ENCODE measurements around the gene LRRN3.

The LRRN3 gene

GRCh38 chr7:111105269-111105668 is 14.3 kb downstream of the LRRN3 start:
- H3K27me3 ChIP-seq (ENCODE audit: control insufficient read depth, insufficient read depth, low read length): no peaks in the 10 kb centered on the region
- H3K79me2 ChIP-seq: no peaks in the 10 kb centered on the region
- no peak overlapping the region for H3K4me3 ChIP-seq (ENCODE audit: low read depth, low read length)
- no peaks in the 10 kb centered on the region for H3K9me3 ChIP-seq (ENCODE audit: control insufficient read depth, low read length)
- no peak overlapping the region for H2AFZ ChIP-seq
- H3K36me3 ChIP-seq (ENCODE audit: control insufficient read depth, insufficient read depth, low read length): no peaks in the 10 kb centered on the region
- H3K9ac ChIP-seq: no peak overlapping the region
- H3K4me2 ChIP-seq (ENCODE audit: low read length): no peak overlapping the region
- no peak for TF ChIP-seq CTCF (IDR thresholded peaks at IDR 0.05)
- H3K27ac ChIP-seq: no peak overlapping the region
- H3K4me1 ChIP-seq: peaks cover 6% of the 10 kb centered on the region

- H3K79me2 ChIP-seq: no peaks in the 10 kb centered on the region
- no peaks in the 10 kb centered on the region for H3K9me3 ChIP-seq (ENCODE audit: control insufficient read depth, low read length)
- no peak overlapping the region for H3K4me3 ChIP-seq (ENCODE audit: low read depth, low read length)
- H3K4me2 ChIP-seq (ENCODE audit: low read length): no peak overlapping the region
- H3K9ac ChIP-seq: no peak overlapping the region
- H3K36me3 ChIP-seq (ENCODE audit: control insufficient read depth, insufficient read depth, low read length): no peaks in the 10 kb centered on the region
- no peak overlapping the region for H3K27ac ChIP-seq
- H3K4me1 ChIP-seq: peaks cover 6% of the 10 kb centered on the region
- TF ChIP-seq CTCF (IDR thresholded peaks at IDR 0.05): no peak
- no peaks in the 10 kb centered on the region for H3K27me3 ChIP-seq (ENCODE audit: control insufficient read depth, insufficient read depth, low read length)
- no peak overlapping the region for H2AFZ ChIP-seq
Measured at GRCh38 chr7:111107579-111107978, 16.7 kb downstream of the LRRN3 start.

GRCh38 chr7:111108000-111108399 is 17.1 kb downstream of the LRRN3 start:
- no peak overlapping the region for H3K9ac ChIP-seq
- H3K4me3 ChIP-seq (ENCODE audit: low read depth, low read length): no peak overlapping the region
- H3K27ac ChIP-seq: no peak overlapping the region
- TF ChIP-seq CTCF (IDR thresholded peaks at IDR 0.05): no peak
- no peaks in the 10 kb centered on the region for H3K36me3 ChIP-seq (ENCODE audit: control insufficient read depth, insufficient read depth, low read length)
- H3K79me2 ChIP-seq: no peaks in the 10 kb centered on the region
- no peaks in the 10 kb centered on the region for H3K9me3 ChIP-seq (ENCODE audit: control insufficient read depth, low read length)
- peaks cover 6% of the 10 kb centered on the region for H3K4me1 ChIP-seq
- no peak overlapping the region for H2AFZ ChIP-seq
- no peaks in the 10 kb centered on the region for H3K27me3 ChIP-seq (ENCODE audit: control insufficient read depth, insufficient read depth, low read length)
- no peak overlapping the region for H3K4me2 ChIP-seq (ENCODE audit: low read length)

GRCh38 chr7:111108496-111108895 is 17.6 kb downstream of the LRRN3 start:
- no peaks in the 10 kb centered on the region for H3K36me3 ChIP-seq (ENCODE audit: control insufficient read depth, insufficient read depth, low read length)
- peaks cover 6% of the 10 kb centered on the region for H3K4me1 ChIP-seq
- H3K27ac ChIP-seq: no peak overlapping the region
- H3K27me3 ChIP-seq (ENCODE audit: control insufficient read depth, insufficient read depth, low read length): no peaks in the 10 kb centered on the region
- H3K4me3 ChIP-seq (ENCODE audit: low read depth, low read length): no peak overlapping the region
- H3K79me2 ChIP-seq: no peaks in the 10 kb centered on the region
- H3K9me3 ChIP-seq (ENCODE audit: control insufficient read depth, low read length): no peaks in the 10 kb centered on the region
- H2AFZ ChIP-seq: no peak overlapping the region
- no peak for TF ChIP-seq CTCF (IDR thresholded peaks at IDR 0.05)
- no peak overlapping the region for H3K4me2 ChIP-seq (ENCODE audit: low read length)
- no peak overlapping the region for H3K9ac ChIP-seq

GRCh38 chr7:111112439-111112838 is 21.5 kb downstream of the LRRN3 start:
- no peak overlapping the region for H2AFZ ChIP-seq
- no peak overlapping the region for H3K4me3 ChIP-seq (ENCODE audit: low read depth, low read length)
- H3K79me2 ChIP-seq: no peaks in the 10 kb centered on the region
- no peak overlapping the region for H3K27ac ChIP-seq
- no peaks in the 10 kb centered on the region for H3K36me3 ChIP-seq (ENCODE audit: control insufficient read depth, insufficient read depth, low read length)
- H3K9ac ChIP-seq: no peak overlapping the region
- H3K27me3 ChIP-seq (ENCODE audit: control insufficient read depth, insufficient read depth, low read length): no peaks in the 10 kb centered on the region
- TF ChIP-seq CTCF (IDR thresholded peaks at IDR 0.05): no peak
- H3K9me3 ChIP-seq (ENCODE audit: control insufficient read depth, low read length): no peaks in the 10 kb centered on the region
- peaks cover 5% of the 10 kb centered on the region for H3K4me1 ChIP-seq
- no peak overlapping the region for H3K4me2 ChIP-seq (ENCODE audit: low read length)
